ENCODE data around the gene TFEB.

Gene TFEB

DNA sequence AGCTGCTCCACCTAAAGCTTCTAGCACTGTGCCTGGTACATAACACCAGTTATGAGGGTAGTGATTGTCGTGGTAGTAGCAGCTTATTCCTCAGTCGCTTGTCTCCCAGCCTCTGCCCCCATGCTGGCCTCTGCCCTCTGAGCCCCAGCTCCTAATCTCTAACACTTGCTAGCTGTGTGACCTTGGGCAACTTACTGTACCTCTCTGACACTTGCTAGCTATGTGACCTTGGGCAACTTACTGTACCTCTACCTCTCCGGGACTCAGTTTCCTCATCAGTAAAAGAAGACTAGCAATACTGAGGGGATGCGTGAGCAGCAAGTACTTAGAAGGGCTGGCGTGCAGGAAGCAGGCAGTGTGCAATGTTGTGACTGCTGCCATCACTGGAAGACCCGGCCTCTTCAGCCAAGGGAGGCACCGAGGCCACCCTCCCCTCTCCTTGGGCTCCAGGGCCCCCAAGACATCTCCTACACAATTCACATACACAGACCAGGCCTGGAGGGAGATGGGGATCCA, 87.3 kb downstream of the TFEB start:
- DNase-seq, result no peak

DNA sequence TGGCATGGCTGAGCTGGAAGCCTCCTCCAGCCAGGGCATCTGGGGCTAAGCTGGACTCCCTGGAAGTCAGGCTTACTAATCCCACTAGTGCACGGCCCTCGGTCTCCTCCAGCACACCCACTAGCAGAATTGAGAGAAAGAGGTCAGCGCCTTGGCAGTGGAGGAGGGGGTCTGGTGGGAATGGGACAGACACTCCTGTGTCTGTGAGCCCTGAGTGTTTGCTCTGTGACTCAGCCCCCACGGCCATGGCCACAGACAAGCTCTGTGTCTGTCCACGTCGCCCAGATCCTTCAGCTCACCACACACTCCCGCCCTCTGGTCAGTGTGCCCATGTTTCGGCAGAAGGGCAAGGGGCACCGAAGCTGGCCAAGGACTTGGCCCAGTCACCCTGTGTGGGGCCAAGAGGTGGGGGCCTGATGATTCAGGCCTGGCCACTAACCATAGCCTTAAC, 88.3 kb downstream of the TFEB start:
- no peak for DNase-seq

- no peak for DNase-seq
These were observed 89.2 kb downstream of the TFEB start for GRCh38 chr6:41646026-41646795.

- no peak for DNase-seq
These were observed 90.3 kb downstream of the TFEB start for GRCh38 chr6:41645007-41645618.

DNA sequence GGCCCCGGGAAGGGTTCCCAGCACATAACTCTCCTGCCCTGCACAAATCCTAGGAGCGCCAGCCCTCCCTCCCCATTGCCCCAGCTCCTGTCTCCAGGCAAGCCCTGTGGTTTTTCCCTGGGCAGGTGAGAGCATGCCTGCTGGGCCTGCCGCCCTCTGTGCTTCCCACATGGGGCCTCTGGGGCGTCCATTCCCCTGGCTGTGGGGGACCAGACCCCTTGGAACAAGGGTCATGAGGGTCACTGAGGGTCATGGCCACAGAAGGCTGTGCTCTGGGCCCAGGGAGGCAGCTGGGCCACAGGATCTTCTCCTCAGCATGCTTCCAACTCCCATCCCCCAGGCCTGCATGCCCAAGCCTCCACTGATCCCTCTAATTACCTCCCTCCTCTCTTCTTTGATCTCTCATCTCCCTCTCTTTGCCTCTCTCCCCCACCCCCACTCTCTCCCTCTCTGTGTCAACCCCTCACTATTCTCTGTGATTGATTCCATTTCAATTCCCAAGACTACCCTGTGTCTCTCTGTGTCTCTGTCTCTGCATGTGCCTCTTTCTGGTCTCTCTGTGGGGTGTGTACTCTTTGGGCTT, 91.0 kb downstream of the TFEB start:
- no peak for DNase-seq

DNA sequence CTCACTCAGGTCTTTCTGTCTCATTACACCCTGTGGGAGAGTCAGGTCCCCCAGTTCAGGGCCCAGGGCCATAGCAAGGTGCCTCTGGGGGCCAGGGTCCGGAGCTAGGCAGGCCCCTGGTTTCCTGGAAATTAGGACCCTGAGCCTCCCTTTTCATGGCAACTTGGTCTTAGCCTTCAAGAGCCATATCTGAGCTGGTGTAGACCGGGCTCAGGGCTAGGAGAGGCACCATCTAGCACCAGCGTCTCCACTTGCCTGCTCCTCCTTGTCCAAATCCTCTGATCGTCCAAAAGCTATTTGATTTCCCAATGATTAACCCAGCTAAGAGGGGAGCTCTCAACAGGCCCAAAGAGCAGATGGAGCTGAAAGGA, 91.5 kb downstream of the TFEB start:
- DNase-seq, result no peak

DNA sequence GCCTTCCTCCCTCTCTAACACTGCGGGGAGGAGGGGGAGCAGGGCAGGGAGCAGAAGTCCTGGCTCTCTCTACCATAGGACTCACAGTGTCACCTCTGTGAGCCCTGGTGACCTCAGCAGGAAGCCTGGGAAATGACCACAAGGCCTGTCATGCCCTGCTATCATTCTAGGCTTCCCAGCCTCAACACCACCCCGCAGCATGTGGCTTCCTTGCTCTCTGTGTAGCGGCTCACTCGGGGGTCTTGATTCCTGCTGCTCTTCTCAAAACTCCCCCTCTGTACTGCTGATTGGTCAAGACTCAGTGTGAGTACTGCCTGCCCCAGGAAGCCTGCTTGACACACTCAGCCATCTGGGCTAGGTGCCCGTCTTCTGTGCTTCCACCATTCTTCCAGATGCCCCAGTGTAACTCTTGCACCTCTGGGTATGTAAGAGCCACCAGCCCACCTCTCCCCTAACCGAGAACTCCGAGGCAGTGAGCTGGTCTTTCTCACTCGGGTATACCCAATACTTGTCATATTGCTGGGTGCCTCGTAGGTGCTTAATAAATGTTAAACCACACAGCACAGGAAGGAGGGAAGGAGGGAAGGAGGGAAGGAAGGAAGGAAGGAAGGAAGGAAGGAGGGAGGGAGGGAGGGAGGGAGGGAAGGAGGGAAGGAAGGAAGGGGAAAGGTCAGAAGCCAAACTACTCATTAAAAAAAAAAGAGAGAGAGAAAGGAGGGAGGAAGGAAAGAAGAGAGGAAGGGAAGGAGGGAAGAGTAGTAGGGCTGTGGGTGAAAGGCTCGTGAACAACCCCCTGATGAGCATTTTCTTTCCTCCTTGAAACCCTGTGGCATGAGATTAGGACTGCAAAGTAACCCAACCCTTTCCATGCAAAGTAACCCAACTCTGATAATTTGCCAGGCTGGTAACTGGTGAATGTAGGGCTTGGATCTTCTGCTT, 92.2 kb downstream of the TFEB start:
- DNase-seq, result no peak

- no peak for DNase-seq
These were observed 93.1 kb downstream of the TFEB start for GRCh38 chr6:41642090-41642959.

GRCh38 chr6:41641352-41641925, 94.0 kb downstream of the TFEB start:
- no peak for DNase-seq

DNA sequence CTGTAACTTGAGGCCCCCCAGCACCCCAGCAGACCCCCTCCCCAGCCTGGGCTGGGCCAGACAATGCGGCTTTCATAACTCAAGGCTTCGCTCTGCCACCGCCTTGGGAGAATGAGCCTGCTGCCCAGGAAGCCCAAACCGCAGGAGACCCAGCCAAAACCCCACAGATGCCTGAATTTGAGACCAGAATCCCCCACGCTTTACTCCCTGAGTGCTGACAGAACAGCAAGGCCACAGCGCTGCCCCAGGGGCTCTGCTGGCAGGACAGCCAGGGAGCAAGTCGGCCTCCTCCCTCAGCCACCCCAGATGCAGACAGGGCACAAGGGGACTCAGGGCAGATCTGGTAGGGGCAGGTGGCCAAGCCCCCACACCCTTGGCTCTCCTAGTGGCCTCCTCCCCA, 95.0 kb downstream of the TFEB start:
- DNase-seq, result no peak

DNA sequence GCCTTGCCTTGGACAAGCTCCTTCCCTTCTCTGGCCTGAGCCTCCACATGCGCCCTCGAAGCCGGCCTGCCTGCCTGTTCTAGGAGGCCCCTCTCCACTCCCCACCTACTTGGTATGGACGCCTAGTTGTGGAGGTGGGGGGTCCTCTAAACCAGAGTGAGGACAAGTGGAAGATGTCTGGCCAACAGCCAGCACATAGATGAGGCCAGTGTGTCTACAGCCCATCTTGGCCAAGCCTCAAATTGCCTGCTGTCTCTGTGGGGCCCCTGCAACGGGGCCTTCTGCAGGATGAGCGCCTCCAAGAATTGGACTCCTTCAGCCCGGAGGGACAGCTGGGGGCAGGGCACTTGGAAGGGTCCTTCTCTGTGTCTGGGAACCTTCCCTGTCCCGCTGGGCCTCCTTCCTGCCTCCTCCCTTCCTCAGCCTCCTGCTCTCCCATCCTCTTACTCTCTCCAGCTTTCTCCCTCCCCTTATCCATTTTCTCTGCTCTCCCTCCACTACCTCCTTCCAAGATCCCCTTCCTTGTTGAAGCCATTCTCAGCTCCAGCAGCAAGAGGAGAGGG, 95.5 kb downstream of the TFEB start:
- DNase-seq, result no peak

GRCh38 chr6:41638935-41639808, 96.2 kb downstream of the TFEB start:
- no peak for DNase-seq

- DNase-seq, result no peak
These were observed 97.1 kb downstream of the TFEB start, which contains the start of gene MDFI for GRCh38 chr6:41638002-41638934. Gene MDFI (plus strand): TSS chr6:41638468. CDS start chr6:41638750, 282 bp downstream.

DNA sequence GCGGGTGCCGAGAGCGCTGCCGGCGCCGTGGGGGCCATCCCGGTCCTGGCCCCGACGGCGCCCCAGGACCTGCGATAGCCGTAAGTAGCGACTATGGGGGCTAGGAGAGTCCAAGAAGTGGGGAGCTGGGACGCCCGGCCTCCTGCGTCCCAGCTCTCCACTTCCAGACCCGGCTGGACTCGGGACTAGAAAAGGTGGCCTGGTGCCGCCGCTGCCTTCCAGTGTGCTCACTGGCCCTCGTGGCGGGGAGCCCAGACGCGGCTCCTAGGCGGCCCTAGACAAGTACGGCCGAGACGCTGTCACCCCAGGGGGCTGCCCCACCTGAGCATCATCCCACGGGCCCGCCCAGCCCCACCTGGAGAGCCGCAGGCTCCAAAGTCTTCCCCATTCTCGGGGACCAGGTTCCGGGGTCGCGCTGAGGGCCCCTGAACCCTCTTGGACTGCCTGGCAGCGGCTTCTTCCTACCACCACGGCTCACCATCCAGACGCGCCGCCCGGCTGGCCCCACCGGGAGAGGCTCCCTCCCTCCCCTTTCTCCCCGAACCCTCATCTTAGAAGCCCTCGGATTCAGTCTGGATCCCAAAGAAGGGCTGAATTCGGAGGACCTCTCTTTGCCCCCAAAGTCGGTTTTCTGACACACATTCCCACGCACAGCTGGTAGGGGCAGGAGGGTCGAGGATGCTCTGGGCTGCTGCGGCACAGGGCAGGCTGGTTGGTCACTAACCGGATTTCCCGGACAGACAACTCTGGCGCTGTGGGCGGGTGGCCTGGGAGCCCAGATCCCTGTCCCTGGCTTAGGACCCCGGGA, 98.0 kb downstream of the TFEB start:
- DNase-seq, result no peak

DNA sequence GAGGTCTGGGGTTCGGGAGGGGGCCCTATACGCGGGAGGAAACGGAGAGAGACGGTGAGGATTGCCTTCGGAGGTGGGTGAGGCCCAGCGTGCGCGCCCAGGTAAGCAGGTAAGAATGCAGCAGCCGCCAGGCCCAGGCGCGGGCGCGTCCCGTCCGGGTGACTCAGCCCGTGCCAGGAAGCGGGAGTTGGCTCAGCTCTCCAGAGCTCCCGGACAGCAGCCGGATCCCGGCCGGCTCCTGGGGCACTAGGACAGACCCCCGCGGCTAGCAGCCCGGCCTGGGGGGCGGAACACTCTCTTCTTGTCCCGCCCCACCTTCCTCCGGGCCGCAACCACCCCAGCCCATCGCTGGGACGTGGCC, 98.6 kb downstream of the TFEB start:
- DNase-seq, result no peak

- no peak for DNase-seq
These were observed 100.0 kb downstream of the TFEB start for GRCh38 chr6:41635365-41635764.

- DNase-seq, result no peak
These were observed 100.8 kb downstream of the TFEB start for GRCh38 chr6:41634657-41635056.

Measured in NCI-H2081 treated with DMSO at 0.1 percent for 48 hours (cell line).